Stomach (tissue), 9 donors: ENCODE measurements around the gene AUTS2. TPM values are rescaled to one million over a fixed set of nuclear protein-coding genes. Genes with fewer than 3 reads are reported as not detected.
A peak's percentile ranks its signal among the peaks of the same experiment; 100 is the strongest.

Experiments used
- DNase-seq, 2 donors: peaks; one replicate each; pipeline versions ENCODE4 v3.0.0 to v3.0.0-alpha.2; 2013 to 2019
- H3K27ac ChIP-seq, 5 donors: fragments of 200-600 bp in 4 of 5; sonication (generic) in 4 of 5; one replicate each; pipeline ENCODE4 v1.5.1; 2013 to 2019; ENCODE audit warnings: mild to moderate bottlenecking in 1 of 5, moderate library complexity in 1 of 5
- H3K27me3 ChIP-seq, 3 donors: fragments of 200-600 bp; sonication (generic); one replicate each; pipeline ENCODE4 v1.5.1; 2017 to 2019; ENCODE audit warnings: mixed run types in 1 of 3
- H3K36me3 ChIP-seq, 4 donors: fragments of 200-600 bp; sonication (generic); 1 replicate in 3 of 4; 2 replicates in 1 of 4; pipeline ENCODE4 v1.5.1; 2016 to 2019
- H3K4me1 ChIP-seq, 4 donors: fragments of 200-600 bp; sonication (generic); one replicate each; pipeline ENCODE4 v1.5.1; 2016 to 2019
- H3K4me3 ChIP-seq, 4 donors: fragments of 200-600 bp; sonication (generic) in 3 of 4; one replicate each; pipeline ENCODE4 v1.5.1; 2016 to 2019; ENCODE audit warnings: mild to moderate bottlenecking in 1 of 4
- H3K9me3 ChIP-seq, 4 donors: fragments of 200-600 bp; sonication (generic); one replicate each; pipeline ENCODE4 v1.5.1; 2016 to 2019
- CTCF ChIP-seq, 7 experiments: fragments of 450-650 bp in 4 of 7; fragments of 200-600 bp in 3 of 7; sonication (generic) in 3 of 7; IDR thresholded peaks; one replicate each; pipeline ENCODE4 v1.5.1; 2016 to 2019; ENCODE audit warnings: antibody characterized with exemption in 7 of 7, control low read depth in 2 of 7, mild to moderate bottlenecking in 1 of 7
- EP300 ChIP-seq: sonication (generic); formaldehyde crosslinking; IDR thresholded peaks from one replicate; pipeline ENCODE4 v1.6.1; 2017; ENCODE audit warnings: antibody characterized with exemption
- POLR2A ChIP-seq, 4 donors: fragments of 450-650 bp; IDR thresholded peaks; one replicate each; pipeline ENCODE4 v1.6.1; 2016; ENCODE audit warnings: antibody characterized with exemption in 4 of 4, control low read depth in 2 of 4, mild to moderate bottlenecking in 1 of 4, moderate library complexity in 1 of 4
- POLR2AphosphoS5 ChIP-seq, 3 donors: sonication (generic); formaldehyde crosslinking; IDR thresholded peaks; one replicate each; pipeline ENCODE4 v1.6.1; 2016; ENCODE audit warnings: antibody characterized with exemption in 3 of 3
- WGBS, 5 donors: extraction: QIAGEN DNeasy Blood & Tissue Kit in 3 of 5; methylation state at CpG; one replicate each; pipeline versions ENCODE4 v1.1.5 to v1.1.7; 2013 to 2018; 5-methylcytosine and 5-hydroxymethylcytosine counted together
- intact Hi-C: fragments of 100-400 bp; cut with DNase I; formaldehyde crosslinking; loops from one replicate; pipeline ENCODE4 v1.15.1; 2023; ENCODE audit warnings: low total_unique reads
- polyA plus RNA-seq, 3 donors: library from polyadenylated mRNA; stranded (reverse); fragments of 200-250 nt; gene quantifications; one replicate each; pipeline ENCODE4 v1.2.3, GENCODE V29; 2013
- total RNA-seq, 5 donors: library from RNA; depleted of rRNA; stranded (reverse); fragments of >200 nt; gene quantifications; one replicate each; pipeline versions ENCODE4 v1.1.0 to v1.2.3, GENCODE V29; 2014 to 2016
- donor health status: healthy with polysubstance abuse.
- donor health status: Bipolar disorder and iron deficiency.
- donor health status: healthy.

The AUTS2 gene
- total and polyA plus RNA-seq, 8 donors: 3.8 to 90.3 (median 38.1) TPM

DNA sequence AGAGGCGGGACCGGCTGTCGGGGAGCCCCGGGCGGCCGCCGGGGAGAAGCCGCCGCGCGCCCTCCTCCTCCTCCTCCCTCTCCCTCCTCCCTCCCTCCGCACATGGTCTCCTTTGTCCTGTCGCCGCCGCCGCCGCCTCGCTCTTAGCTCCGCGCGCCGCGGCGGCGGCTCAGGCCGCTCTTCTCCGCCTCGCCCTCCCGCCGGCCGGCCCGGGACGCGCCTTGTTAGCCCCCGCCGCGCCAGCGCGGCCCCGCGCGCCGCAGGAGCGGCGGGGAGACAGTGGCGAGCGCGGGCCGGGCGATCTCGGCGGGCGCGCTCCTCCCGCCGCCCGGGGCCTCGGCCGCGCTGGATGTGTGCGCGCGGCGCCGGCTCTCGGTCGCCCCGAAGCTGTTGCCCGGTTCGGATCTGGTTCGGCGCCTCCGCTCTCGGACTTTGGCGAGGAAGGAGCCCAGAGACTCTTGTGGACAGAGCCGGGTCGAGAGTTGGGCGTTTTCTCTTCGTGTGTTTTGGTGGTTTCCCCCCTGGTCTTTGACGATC is 1096.2 kb downstream of the AUTS2 start:
- peaks cover 0 to 22% (median 9%) of the 10 kb centered on the region in 3 donors for H3K27me3 ChIP-seq
- peaks cover 0 to 9% (median 3%) of the 10 kb centered on the region in 4 donors for H3K36me3 ChIP-seq
- TF ChIP-seq POLR2A (IDR thresholded peaks at IDR 0.05) (no peak), CTCF (IDR thresholded peaks at IDR 0.05) (no peak), EP300 (no peak), POLR2AphosphoS5 (IDR thresholded peaks at IDR 0.05) (no peak)
- intact Hi-C loops: loop anchor here (10.0 kb wide), 1 partner anchor 500 kb away; no protein-coding TSS in a partner anchor
- peak overlapping the region; percentile 68 to 88 (median 79) for H3K4me3 ChIP-seq
- H3K27ac ChIP-seq: peak overlapping the region; percentile 75 to 94 (median 92)
- H3K4me1 ChIP-seq: peaks cover 0 to 43% (median 27%) of the 10 kb centered on the region in 4 donors
- no peaks in the 10 kb centered on the region for H3K9me3 ChIP-seq
- WGBS, 5 donors: 0 to 1% (median 0%) methylated on average over 32 to 74 of the region's 80 CpGs
- DNase-seq: peak; percentile 41 to 82

- TF ChIP-seq POLR2A (IDR thresholded peaks at IDR 0.05) (no peak), EP300 (no peak), POLR2AphosphoS5 (IDR thresholded peaks at IDR 0.05) (no peak), CTCF (IDR thresholded peaks at IDR 0.05) (no peak)
- intact Hi-C loops: loop anchor here (10.0 kb wide), 1 partner anchor 500 kb away; no protein-coding TSS in a partner anchor
- WGBS, 5 donors: 0 to 1% (median 1%) methylated on average over 42 to 77 of the region's 77 CpGs
- Histone ChIP-seq H3K27me3 (peaks cover 0 to 22% (median 9%) of the 10 kb centered on the region in 3 donors), H3K4me1 (peaks cover 0 to 49% (median 28%) of the 10 kb centered on the region in 4 donors), H3K9me3 (no peaks in the 10 kb centered on the region), H3K27ac (peak overlapping the region; percentile 75 to 94 (median 92)), H3K36me3 (peaks cover 0 to 9% (median 6%) of the 10 kb centered on the region in 4 donors), H3K4me3 (peak overlapping the region; percentile 68 to 88 (median 79))
- peak in 1 of 2 donors; percentile 75 for DNase-seq
Measured at GRCh38 chr7:70694971-70695794, 1096.9 kb downstream of the AUTS2 start.

GRCh38 chr7:70695795-70696083 is 1097.5 kb downstream of the AUTS2 start:
- DNase-seq: peak in 1 of 2 donors; percentile 53
- H3K27ac ChIP-seq: peak overlapping the region in 4 of 5 donors; percentile 75 to 92 (median 84)
- H3K4me3 ChIP-seq: peak overlapping the region; percentile 68 to 88 (median 79)
- H3K9me3 ChIP-seq: no peaks in the 10 kb centered on the region
- peaks cover 0 to 54% (median 30%) of the 10 kb centered on the region in 4 donors for H3K4me1 ChIP-seq
- 0 to 5% (median 0%) methylated on average over 9 of the region's 9 CpGs for WGBS, 5 donors
- H3K36me3 ChIP-seq: peaks cover 0 to 9% (median 6%) of the 10 kb centered on the region in 4 donors
- intact Hi-C loops: loop anchor here (10.0 kb wide), 1 partner anchor 501 kb away; no protein-coding TSS in a partner anchor
- TF ChIP-seq EP300 (no peak), POLR2AphosphoS5 (IDR thresholded peaks at IDR 0.05) (no peak), CTCF (IDR thresholded peaks at IDR 0.05) (no peak), POLR2A (IDR thresholded peaks at IDR 0.05) (no peak)
- H3K27me3 ChIP-seq: peaks cover 0 to 22% (median 9%) of the 10 kb centered on the region in 3 donors

DNA sequence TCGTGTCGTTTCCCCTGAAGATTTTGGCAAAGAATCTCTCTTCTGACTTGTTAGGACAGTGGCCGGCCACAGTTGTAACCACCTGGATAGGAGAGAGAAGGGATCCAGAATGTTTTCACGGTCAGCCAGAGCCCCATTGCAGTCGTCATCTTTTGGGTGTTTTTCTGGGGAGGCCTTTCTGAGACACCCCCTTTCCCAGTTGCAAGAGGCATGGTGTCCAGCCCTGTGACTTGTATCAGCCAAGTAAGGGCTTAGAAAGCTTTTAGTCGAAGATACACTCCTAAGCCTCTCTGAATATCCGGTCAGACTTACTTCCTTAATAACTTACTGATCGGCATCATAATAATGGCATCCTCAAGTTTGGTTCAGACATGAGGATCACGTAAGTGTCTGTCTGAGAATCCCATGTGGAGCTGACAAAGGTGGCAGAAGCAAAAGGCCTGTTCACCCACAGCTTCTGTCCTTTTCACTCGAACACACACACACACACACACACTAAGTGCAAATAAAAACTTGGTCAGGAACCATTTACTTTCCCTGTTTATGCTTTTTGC is 1098.0 kb downstream of the AUTS2 start:
- intact Hi-C loops: loop anchor here (10.0 kb wide), 1 partner anchor 501 kb away; no protein-coding TSS in a partner anchor
- TF ChIP-seq POLR2AphosphoS5 (IDR thresholded peaks at IDR 0.05): no peak
- TF ChIP-seq POLR2A (IDR thresholded peaks at IDR 0.05): no peak
- no peak for TF ChIP-seq CTCF (IDR thresholded peaks at IDR 0.05)
- no peak for TF ChIP-seq EP300
- peaks cover 0 to 60% (median 32%) of the 10 kb centered on the region in 4 donors for H3K4me1 ChIP-seq
- WGBS, 5 donors: 16 to 32% (median 19%) methylated on average over 10 of the region's 10 CpGs
- H3K27me3 ChIP-seq: peaks cover 0 to 22% (median 9%) of the 10 kb centered on the region in 3 donors
- peaks cover 0 to 9% (median 6%) of the 10 kb centered on the region in 4 donors for H3K36me3 ChIP-seq
- peak overlapping the region; percentile 68 to 88 (median 79) for H3K4me3 ChIP-seq
- no peaks in the 10 kb centered on the region for H3K9me3 ChIP-seq
- peak in 1 of 2 donors; percentile 47 for DNase-seq
- H3K27ac ChIP-seq: peak overlapping the region; percentile 74 to 92 (median 75)
